ENCODE results near the gene UGP2.
"Not testable (repeated sequence)": the region's sequence is repeated elsewhere in the genome, so short reads cannot be mapped to it uniquely, and the experiment has no call there.

Gene UGP2

DNA sequence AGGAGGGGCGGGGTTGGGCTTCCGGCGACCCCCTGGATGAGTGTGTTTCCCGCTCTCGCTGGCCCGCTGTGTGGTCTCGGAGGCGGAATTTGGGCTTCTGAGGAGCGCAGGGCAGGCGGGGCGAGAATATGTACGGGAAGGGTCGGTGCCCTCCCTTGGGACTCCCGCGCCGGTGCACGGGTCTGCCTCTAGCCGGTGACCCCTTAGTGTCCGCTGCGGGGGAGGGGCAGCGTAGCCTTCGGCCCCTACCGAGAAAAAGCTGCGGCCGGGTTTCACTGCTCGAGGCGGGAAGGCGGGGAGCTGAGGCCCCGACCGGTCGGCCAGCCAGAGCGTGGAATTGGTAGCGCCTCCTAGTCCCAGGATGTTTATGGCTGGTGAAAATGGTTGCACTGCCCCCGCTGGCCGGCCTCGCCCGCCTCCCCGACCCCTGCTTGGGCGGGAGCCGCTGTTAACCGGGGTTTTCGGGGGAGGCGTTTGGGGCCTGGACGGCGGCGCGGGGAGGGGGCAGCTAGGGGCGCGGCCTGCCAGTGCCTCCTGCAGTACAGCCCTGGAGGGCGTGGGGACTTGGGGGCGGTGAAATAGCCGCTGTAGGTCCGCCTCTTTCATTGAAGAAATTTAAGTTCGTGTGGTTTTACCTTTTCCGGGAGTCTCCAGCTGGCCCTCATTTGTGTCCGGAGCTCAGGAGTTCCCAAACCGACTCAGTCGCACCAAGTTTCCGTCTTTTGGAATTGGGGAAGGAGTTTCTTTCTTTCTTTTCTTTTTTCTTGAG lies at the start of gene UGP2:
Gene UGP2, plus strand, starts transcription at position 643 of the 769 bp plus-strand sequence. CDS start 290 bp downstream, outside the sequence.
- peak; percentile 96 for DNase-seq (ENCODE audit: low read depth)

- DNase-seq (ENCODE audit: low read depth): peak; percentile 93
These were observed 49.2 kb upstream of the UGP2 start for GRCh38 chr2:63792530-63792929.

GRCh38 chr2:63796366-63796765 lies 45.3 kb upstream of the UGP2 start:
- peak; percentile 30 for DNase-seq (ENCODE audit: low read depth)

GRCh38 chr2:63796796-63797195 lies 44.9 kb upstream of the UGP2 start:
- DNase-seq (ENCODE audit: low read depth): no peak

GRCh38 chr2:63801455-63801854 lies 40.2 kb upstream of the UGP2 start:
- DNase-seq (ENCODE audit: low read depth): no peak

DNA sequence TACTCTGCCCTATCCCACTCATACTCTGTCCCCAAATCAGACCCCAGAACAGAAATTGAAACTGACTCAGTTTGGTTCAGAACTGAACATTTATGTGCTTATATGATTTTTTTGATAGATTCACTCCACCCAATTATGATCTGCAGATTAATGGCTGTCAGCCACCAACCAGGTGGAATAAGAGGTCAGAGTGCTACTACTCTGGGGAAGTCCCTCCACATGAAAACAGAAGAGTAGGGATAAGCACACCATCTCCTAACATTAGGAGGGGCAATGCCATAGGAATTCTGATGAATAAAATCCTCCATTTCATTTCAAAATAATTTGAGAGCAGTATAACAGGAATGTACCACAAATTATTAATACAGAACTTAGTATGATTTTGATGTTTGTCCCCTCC lies 36.3 kb upstream of the UGP2 start:
- no peak for DNase-seq (ENCODE audit: low read depth)

GRCh38 chr2:63808036-63808435 lies 33.7 kb upstream of the UGP2 start:
- DNase-seq (ENCODE audit: low read depth): not testable (repeated sequence)

- DNase-seq (ENCODE audit: low read depth): not testable (repeated sequence)
These were observed 32.8 kb upstream of the UGP2 start for GRCh38 chr2:63808911-63809310.

DNA sequence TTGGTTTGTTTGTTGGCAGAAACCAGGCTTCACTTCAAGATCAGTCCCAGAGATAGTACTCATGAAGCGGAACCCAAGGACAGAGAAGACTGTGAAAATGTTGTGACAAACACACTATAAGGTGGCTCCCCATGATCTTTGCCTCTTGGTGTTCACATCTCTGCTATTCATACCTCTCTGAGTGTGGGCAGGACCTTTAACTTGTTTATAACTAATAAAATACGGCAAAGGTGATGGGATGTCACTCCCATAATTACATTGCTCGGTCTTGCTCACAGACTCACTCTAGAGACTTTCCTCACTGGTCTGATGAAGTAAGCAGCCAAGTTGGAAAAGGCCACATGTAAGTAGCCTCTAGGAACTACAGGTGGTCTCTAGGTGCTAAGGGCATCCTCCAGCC lies 30.6 kb upstream of the UGP2 start:
- DNase-seq (ENCODE audit: low read depth): no peak

- DNase-seq (ENCODE audit: low read depth): not testable (repeated sequence)
These were observed 29.8 kb upstream of the UGP2 start for GRCh38 chr2:63811870-63812269.

- peak; percentile 67 for DNase-seq (ENCODE audit: low read depth)
These were observed 27.6 kb upstream of the UGP2 start for GRCh38 chr2:63814114-63814513.

DNA sequence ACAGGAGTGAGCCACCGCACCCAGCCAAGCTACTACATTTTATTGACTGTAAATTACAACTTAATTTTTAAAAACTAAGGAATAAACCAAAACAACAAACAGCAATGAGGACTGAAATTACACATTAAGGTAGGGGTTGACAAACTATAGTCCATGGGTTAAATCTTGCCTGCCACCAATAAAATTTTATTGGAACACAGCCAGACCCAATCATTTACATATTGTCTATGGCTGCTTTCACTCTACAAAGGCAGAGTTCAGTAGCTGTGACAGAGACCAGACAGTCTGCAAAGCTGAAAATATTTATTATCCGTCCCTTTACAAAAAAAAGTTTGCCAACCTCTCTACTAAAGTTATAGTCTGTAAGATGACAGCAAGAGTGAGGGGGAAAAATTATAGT lies 24.3 kb upstream of the UGP2 start:
- DNase-seq (ENCODE audit: low read depth): no peak

DNA sequence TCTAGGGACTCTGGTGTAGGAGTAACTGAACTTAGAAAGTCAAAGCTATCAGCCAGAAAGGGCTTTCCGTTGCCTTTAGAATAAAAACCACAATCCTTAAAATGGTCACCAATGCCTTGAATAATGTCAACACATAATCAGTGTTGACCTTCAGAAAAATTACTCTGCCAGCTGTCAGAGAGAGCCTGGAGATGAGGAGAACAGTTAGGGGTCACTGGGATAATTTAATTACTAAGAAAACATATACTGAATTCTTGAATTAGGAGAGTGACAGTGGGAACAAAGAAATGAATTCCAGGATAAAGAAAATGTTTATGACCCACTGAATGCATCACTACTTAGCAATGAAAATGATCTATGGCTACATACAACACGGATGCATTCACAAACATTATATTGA lies 23.4 kb upstream of the UGP2 start:
- DNase-seq (ENCODE audit: low read depth): peak; percentile 31

DNA sequence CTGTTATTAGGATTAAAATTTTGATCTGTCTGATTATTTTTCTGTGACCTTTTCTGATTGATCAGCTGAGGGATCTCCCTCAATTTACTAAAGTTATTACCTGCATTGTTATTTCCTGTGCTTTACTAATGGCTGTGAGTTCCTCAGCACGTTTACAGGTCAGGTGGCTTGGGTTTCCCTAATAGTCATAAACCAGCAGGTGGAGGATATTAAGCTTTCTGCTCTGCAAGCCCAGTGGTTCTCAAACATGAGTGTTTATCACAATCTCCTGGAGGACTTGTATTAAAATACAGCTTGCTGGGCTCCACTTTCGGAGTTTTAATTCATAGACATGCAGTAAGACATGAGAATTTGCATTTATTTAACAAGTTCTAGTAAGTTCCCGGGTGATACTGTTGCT lies 22.4 kb upstream of the UGP2 start:
- no peak for DNase-seq (ENCODE audit: low read depth)

DNA sequence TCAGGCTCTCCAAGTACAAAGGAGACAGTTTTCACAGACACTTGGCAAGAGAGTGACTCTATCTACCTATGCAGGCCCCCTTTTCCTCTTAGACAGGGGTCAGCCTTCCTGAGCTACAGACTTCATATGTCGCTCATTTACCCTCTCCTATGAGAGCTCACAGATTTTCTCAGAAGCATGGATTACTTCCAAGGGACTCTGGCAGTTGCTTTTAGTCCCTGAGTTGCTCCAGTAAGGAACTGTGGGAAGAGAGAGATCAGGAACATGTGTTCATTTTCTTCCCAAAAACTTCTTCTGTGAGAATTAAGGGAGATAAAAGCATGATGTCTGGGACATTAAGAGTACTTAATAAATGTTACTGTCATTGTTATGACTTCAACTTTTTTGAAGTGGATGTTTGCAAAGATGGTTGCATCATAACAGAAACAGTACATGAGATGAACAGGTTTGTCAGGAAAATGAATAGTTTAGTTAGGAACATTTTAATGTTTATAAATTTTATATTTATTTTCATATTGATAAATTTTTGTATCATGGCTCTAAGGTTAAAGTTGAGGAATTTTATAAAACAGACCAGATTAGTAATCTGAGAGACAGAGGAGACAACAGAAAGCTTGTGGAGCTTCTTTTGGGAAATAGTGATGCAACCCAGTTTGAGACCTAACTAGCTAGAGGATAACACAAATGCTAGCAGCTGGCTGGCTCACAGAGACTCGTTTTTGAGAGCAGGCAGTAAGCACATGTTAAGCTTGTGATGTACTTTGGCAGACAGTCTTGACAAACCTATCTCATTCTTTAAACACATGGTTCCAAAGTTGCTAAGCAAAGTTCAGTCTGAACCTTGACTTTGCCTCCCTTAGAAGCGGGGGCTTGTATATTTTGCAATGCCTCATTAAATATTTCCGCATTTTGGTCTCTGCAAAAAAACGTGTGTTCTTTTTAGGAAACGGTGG lies 21.7 kb upstream of the UGP2 start:
- DNase-seq (ENCODE audit: low read depth): peak; percentile 16

GRCh38 chr2:63820969-63821368 lies 20.7 kb upstream of the UGP2 start:
- no peak for DNase-seq (ENCODE audit: low read depth)

GRCh38 chr2:63821396-63821795 lies 20.3 kb upstream of the UGP2 start:
- DNase-seq (ENCODE audit: low read depth): no peak

- DNase-seq (ENCODE audit: low read depth): no peak
These were observed 19.2 kb upstream of the UGP2 start for GRCh38 chr2:63822478-63822877.

- peak; percentile 91 for DNase-seq (ENCODE audit: low read depth)
These were observed 13.9 kb upstream of the UGP2 start for GRCh38 chr2:63827749-63828148.

GRCh38 chr2:63831176-63831575 lies 10.5 kb upstream of the UGP2 start:
- no peak for DNase-seq (ENCODE audit: low read depth)

DNA sequence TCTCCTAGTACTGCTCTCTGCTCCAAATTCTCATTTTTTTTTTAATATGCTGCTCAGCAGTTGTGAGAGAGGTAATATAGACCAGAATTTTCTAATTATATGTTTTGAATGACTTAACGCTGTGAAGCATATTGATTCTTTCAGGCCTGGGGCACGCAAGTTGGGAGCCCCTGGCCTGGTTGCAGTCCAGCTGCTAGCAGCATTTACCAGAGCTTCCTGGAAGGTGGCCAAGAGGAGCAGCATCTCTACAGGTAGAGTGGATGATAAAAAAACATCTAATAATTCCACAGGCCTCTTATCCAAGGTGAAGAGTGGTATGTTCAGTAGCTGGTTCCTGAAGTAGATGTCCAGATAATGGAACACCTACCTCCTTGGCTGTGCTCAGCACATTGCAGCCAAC lies 7.3 kb upstream of the UGP2 start:
- DNase-seq (ENCODE audit: low read depth): no peak

DNA sequence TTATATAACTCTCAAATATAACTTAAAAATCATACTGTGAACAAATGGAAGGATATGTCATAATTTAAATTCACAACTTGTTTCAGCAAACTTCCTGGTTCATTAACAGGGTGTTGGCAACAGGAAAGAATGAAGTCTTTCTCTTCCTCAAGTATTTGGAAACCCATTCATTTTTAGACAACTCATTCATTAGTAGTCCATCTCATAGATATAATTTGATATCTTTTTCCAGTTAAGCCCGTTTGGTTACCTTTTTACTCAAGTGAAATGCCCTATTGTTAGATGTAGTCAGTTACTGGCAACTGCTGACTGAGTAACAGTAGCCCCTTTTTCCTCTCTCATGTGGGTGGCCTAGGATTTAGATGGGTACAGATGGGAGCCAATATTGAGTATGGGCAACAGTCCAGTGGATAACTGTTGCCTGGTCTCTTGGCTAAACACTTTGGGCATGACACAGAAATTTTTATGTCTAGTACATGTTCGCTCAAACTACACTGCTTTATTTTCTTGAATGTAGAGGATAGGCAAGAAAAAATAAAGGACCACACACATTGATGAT lies 4.6 kb upstream of the UGP2 start:
- no peak for DNase-seq (ENCODE audit: low read depth)
